ENCODE results near the gene ELP2. TPM values are rescaled to one million over a fixed set of nuclear protein-coding genes. Genes with fewer than 3 reads are reported as not detected.

ELP2 gene
- total RNA-seq, 1 donor: 125 TPM

- H3K4me1 ChIP-seq (ENCODE audit: insufficient read depth, low read length): peaks cover 10% of the 10 kb centered on the region
- H3K9me3 ChIP-seq (ENCODE audit: low read depth, low read length): no peaks in the 10 kb centered on the region
- TF ChIP-seq CTCF (IDR thresholded peaks at IDR 0.05; ENCODE audit: extremely low read depth, low read depth, low read length): no peak
- no peaks in the 10 kb centered on the region for H3K27me3 ChIP-seq (ENCODE audit: insufficient read depth, low read length)
- no peaks in the 10 kb centered on the region for H4K20me1 ChIP-seq (ENCODE audit: insufficient read depth, low read length)
- H3K4me2 ChIP-seq (ENCODE audit: insufficient read depth, low read length): no peak overlapping the region
- DNase-seq (ENCODE audit: insufficient read length, low spot score, missing footprints): no peak
- no peak overlapping the region for H2AFZ ChIP-seq (ENCODE audit: low read length)
- H3K79me2 ChIP-seq (ENCODE audit: insufficient read depth, low read length): no peaks in the 10 kb centered on the region
- no peak overlapping the region for H3K27ac ChIP-seq (ENCODE audit: low read depth, low read length)
- H3K4me3 ChIP-seq (ENCODE audit: insufficient read depth, low read length): no peak overlapping the region
- peaks cover 29% of the 10 kb centered on the region for H3K36me3 ChIP-seq (ENCODE audit: insufficient read depth, low read length)
These were observed 48.2 kb downstream of the ELP2 start for GRCh38 chr18:36177913-36178312.

GRCh38 chr18:36179562-36180355 is 50.1 kb downstream of the ELP2 start:
- Histone ChIP-seq H4K20me1 (ENCODE audit: insufficient read depth, low read length) (no peaks in the 10 kb centered on the region), H3K4me2 (ENCODE audit: insufficient read depth, low read length) (peak overlapping the region; percentile 48), H3K79me2 (ENCODE audit: insufficient read depth, low read length) (no peaks in the 10 kb centered on the region), H3K27ac (ENCODE audit: low read depth, low read length) (peak overlapping the region; percentile 46), H2AFZ (ENCODE audit: low read length) (no peak overlapping the region), H3K27me3 (ENCODE audit: insufficient read depth, low read length) (no peaks in the 10 kb centered on the region), H3K4me1 (ENCODE audit: insufficient read depth, low read length) (peaks cover 10% of the 10 kb centered on the region), H3K9me3 (ENCODE audit: low read depth, low read length) (no peaks in the 10 kb centered on the region), H3K36me3 (ENCODE audit: insufficient read depth, low read length) (peaks cover 20% of the 10 kb centered on the region), H3K4me3 (ENCODE audit: insufficient read depth, low read length) (no peak overlapping the region)
- no peak for TF ChIP-seq CTCF (IDR thresholded peaks at IDR 0.05; ENCODE audit: extremely low read depth, low read depth, low read length)
- DNase-seq (ENCODE audit: insufficient read length, low spot score, missing footprints): no peak

- Histone ChIP-seq H3K79me2 (ENCODE audit: insufficient read depth, low read length) (no peaks in the 10 kb centered on the region), H3K4me2 (ENCODE audit: insufficient read depth, low read length) (no peak overlapping the region), H3K4me3 (ENCODE audit: insufficient read depth, low read length) (no peak overlapping the region), H2AFZ (ENCODE audit: low read length) (no peak overlapping the region), H3K9me3 (ENCODE audit: low read depth, low read length) (no peaks in the 10 kb centered on the region), H3K27ac (ENCODE audit: low read depth, low read length) (no peak overlapping the region), H3K4me1 (ENCODE audit: insufficient read depth, low read length) (peaks cover 10% of the 10 kb centered on the region), H3K36me3 (ENCODE audit: insufficient read depth, low read length) (peaks cover 5% of the 10 kb centered on the region), H3K27me3 (ENCODE audit: insufficient read depth, low read length) (no peaks in the 10 kb centered on the region), H4K20me1 (ENCODE audit: insufficient read depth, low read length) (peaks cover 3% of the 10 kb centered on the region)
- DNase-seq (ENCODE audit: insufficient read length, low spot score, missing footprints): no peak
- TF ChIP-seq CTCF (IDR thresholded peaks at IDR 0.05; ENCODE audit: extremely low read depth, low read depth, low read length): no peak
These were observed 51.7 kb downstream of the ELP2 start for GRCh38 chr18:36181441-36181840.

- no peaks in the 10 kb centered on the region for H3K27me3 ChIP-seq (ENCODE audit: insufficient read depth, low read length)
- H3K4me2 ChIP-seq (ENCODE audit: insufficient read depth, low read length): no peak overlapping the region
- no peak for DNase-seq (ENCODE audit: insufficient read length, low spot score, missing footprints)
- no peaks in the 10 kb centered on the region for H3K36me3 ChIP-seq (ENCODE audit: insufficient read depth, low read length)
- H3K79me2 ChIP-seq (ENCODE audit: insufficient read depth, low read length): no peaks in the 10 kb centered on the region
- H2AFZ ChIP-seq (ENCODE audit: low read length): no peak overlapping the region
- H3K9me3 ChIP-seq (ENCODE audit: low read depth, low read length): no peaks in the 10 kb centered on the region
- TF ChIP-seq CTCF (IDR thresholded peaks at IDR 0.05; ENCODE audit: extremely low read depth, low read depth, low read length): no peak
- no peak overlapping the region for H3K27ac ChIP-seq (ENCODE audit: low read depth, low read length)
- H4K20me1 ChIP-seq (ENCODE audit: insufficient read depth, low read length): peaks cover 3% of the 10 kb centered on the region
- H3K4me3 ChIP-seq (ENCODE audit: insufficient read depth, low read length): no peak overlapping the region
- peaks cover 10% of the 10 kb centered on the region for H3K4me1 ChIP-seq (ENCODE audit: insufficient read depth, low read length)
These were observed 52.3 kb downstream of the ELP2 start for GRCh38 chr18:36181898-36182506.

Measured in osteoblast (primary cell).